Measurements from ENCODE around the gene SKP2.

- TF ChIP-seq MYC (IDR thresholded peaks at IDR 0.05; ENCODE audit: low read depth, low read length) (no peak), CTCF (IDR thresholded peaks at IDR 0.05; ENCODE audit: extremely low read depth in 1 of 2, insufficient read depth in 1 of 2, low read depth in 1 of 2, low read length in 2 of 2) (no peak)
These were observed 23.1 kb upstream of the SKP2 start for GRCh38 chr5:36128795-36129194.

All from endothelial cell of umbilical vein (primary cell).